Fibroblast of skin of right biceps (primary cell): ENCODE data around the gene RASGRF2.
"Not testable (repeated sequence)": the region's sequence is repeated elsewhere in the genome, so short reads cannot be mapped to it uniquely, and the experiment has no call there.

Experiments used
- DNase-seq: peaks from one replicate; pipeline ENCODE4 v3.0.0-alpha.2; 2013

Gene RASGRF2

DNA sequence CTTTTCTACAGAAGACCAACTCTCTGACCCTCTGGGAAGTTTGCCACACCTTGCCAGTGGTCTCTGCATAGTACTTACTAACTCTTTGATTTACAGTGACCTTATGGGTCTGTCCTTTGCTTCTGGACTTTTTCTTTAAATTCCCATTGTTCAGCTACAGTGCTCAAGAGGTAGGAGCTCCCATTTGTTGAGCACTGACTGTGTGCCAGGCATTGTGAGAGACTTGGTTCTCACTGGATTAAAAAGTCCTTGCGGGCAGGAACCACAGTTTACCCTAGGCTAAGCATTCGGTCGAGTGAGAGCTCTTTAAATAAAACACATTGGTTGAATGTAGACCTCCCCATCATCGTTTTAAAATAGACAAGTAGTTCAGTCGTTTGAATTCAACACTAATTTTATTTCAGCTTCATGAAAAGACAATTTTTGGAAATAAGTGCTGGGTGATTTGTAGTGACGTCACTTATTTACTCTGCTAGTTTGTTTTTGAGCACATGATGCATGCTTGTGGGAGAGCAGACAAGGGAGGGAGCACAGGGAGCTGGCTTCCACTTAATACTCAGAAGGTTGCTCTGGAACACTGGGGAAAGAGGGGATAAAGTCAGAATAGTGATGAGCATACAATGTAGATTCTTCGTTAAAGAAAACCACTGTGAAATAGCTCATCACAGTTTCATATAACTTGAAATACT lies 27.1 kb downstream of the RASGRF2 start:
- DNase-seq = no peak

DNA sequence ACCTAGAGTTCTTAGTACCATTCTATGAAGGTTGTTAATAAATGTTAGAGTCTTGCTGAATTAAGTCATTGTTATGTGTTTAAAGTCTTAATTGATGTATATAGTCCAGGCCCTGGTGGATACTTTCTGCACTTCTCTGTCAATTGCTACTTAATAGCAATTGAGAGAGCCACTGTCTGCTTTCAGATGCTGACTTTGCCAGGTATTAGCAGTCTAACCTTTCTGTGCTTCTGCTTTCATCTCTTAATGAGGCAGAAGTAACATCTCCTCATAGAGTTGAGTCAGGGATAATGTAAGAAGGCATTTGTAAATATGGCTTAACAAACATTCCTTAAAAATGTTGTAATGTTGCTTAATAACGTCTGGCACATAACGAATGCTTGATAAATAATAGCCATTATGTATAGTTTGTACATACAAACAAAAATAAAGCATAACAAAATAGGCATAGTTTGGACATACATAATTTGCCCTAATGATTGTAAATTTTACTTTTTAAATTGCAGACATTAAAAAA lies 28.3 kb downstream of the RASGRF2 start:
- no peak for DNase-seq

DNA sequence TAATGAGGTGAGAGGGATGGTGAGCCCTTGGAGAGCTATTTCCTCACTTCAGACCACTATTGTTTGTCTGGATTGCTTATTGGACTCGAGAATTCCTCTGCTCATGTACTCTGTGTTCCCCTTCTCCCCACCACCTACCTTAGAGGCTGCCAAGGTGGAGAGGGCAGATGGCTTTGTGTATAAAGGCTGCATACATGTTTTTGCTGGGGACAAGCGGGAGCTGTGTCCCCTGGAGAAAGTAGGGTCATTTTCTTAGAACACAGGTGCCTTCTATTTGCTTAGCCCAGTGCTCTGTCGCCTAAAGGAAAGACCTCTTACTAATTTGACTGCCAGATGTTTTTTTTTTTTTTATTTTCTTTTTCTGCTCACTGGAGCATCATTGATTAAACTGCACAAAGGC lies 29.7 kb downstream of the RASGRF2 start:
- no peak for DNase-seq

DNA sequence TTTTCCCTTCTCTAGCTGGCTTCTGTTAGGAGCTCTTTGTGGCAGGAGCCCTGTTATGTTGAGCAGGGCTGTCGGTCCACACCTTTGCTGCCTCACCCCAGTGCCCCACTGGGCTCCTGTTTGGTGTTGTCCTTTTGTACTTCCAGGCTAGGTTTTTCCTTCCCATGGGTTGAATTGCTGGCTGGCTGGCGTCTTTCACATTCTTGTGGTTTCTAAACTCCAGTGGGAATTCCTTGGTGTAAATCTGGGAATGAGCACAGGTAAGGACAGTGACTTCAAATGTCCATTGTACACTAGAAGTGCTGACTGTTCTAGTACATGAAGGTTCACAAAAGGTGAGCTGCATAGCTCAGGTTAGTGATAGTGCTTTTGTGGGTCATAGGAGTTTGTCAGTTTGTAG lies 30.4 kb downstream of the RASGRF2 start:
- DNase-seq = no peak

DNA sequence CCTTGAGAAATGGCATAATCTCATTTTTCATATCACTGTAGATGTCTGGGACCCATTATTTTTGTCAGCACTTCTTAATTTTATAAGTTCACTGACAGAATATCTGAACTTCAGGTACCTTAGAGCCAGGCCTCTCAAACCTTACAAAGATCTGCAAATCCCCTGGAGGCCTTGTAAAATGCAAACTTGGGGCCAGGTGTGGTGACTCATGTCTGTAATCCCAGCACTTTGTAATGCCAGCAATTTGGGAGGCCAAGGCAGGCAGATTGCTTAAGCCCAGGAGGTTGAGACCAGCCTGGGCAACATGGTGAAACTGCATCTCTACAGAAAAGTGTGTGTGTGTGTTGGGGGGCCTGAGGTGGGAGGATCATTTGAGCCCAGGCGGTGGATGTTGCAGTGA lies 30.8 kb downstream of the RASGRF2 start:
- no peak for DNase-seq

DNA sequence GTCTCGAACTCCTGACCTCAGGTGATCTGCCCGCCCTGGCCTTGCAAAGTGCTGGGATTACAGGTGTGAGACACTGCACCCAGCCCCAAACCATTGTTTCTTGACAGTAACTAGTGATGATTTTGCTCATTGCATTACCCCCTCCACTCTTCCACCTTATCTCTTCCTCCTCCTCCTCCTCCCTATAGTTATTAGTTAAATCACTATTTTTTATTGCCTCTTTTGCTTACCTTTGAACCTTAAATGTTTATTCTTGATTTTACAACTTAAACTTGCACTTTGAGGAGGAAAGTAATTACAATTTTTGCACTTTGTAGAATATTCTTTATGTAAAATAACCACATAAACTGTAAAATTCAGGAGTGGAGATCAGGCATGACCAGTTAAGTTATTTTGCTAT lies 35.7 kb downstream of the RASGRF2 start:
- DNase-seq = no peak

GRCh38 chr5:80998590-80998979 lies 38.4 kb downstream of the RASGRF2 start:
- no peak for DNase-seq

DNA sequence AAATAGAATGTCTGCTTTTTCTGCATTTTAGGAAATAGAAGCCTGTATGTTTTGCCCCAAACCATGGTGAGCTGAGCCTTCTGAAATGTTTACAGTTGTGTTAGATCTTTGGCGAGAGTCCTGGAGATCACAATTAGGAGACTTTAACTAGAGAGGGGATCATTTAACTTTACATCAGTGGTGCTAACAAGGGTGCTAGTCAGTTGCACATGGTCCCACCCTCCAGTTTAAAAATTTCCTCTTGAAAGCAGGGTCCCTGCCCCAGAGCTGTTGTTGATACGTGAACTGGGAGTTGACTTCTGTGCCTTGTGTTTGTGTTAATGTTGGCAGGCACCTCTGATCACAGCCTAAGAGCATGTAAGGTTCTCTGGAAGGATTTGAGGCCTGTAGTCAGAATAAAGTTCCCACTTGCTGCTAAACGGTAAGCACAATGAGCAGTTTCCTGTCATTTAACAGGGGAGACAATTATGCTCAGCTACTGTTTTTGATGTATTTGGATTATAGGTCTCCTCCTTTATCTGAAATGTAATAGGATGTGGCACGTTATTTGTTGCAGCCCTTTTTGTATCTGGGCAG lies 43.7 kb downstream of the RASGRF2 start:
- DNase-seq = no peak

DNA sequence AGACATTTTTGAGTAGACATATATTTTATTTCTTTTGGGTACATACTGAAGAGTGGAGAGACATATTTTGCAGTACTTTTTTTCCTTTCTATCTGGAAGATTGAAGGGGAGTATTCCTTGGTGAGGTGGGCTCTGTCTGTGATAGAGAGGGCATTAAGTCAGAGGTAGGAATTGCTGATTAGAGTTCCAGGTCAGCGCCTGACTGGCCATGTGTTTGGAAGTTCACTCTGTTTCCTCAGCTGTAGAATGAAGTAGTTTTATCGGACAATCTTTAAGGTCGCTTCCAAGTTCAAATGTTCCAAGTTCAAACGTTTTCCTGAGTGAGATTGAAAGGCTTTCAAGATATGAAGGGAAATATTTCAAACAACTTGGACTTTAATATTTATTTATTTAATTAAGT lies 45.5 kb downstream of the RASGRF2 start:
- no peak for DNase-seq

- DNase-seq = no peak
Measured at GRCh38 chr5:81006231-81006630, 46.1 kb downstream of the RASGRF2 start.

DNA sequence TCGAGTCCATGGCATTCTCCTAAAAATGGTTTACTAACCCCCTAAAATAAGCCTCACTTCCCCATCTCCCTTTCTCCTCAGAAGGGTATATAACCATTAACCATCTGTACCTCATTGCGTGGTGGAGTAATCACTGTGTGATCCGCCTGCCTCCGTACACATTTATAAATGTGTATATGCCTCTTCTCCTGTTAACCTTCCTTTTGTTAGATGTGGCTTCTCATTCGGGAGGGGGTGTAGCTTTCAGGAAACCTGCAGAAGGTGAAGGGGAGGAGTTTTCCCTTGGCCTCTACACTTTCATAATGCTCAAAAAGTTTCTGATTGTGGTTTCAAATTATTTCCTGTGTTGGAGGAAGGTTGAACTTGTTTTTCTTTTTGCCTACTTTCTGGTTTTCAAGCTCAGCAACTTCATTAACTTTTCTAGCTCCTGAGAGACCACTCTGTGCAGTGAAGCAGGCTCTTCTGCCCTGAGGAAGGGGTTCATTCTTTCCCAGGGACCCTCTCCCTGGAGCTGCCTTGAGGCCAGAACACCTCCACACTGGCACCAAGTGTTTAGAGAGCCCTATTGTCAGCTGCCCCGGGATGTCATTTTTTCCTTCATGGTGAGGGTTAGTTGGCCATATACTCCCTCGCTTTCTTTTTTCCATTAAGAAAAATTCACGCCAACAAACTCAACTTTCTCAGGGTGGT lies 46.9 kb downstream of the RASGRF2 start:
- no peak for DNase-seq

GRCh38 chr5:81007637-81008027 lies 47.5 kb downstream of the RASGRF2 start:
- no peak for DNase-seq

DNA sequence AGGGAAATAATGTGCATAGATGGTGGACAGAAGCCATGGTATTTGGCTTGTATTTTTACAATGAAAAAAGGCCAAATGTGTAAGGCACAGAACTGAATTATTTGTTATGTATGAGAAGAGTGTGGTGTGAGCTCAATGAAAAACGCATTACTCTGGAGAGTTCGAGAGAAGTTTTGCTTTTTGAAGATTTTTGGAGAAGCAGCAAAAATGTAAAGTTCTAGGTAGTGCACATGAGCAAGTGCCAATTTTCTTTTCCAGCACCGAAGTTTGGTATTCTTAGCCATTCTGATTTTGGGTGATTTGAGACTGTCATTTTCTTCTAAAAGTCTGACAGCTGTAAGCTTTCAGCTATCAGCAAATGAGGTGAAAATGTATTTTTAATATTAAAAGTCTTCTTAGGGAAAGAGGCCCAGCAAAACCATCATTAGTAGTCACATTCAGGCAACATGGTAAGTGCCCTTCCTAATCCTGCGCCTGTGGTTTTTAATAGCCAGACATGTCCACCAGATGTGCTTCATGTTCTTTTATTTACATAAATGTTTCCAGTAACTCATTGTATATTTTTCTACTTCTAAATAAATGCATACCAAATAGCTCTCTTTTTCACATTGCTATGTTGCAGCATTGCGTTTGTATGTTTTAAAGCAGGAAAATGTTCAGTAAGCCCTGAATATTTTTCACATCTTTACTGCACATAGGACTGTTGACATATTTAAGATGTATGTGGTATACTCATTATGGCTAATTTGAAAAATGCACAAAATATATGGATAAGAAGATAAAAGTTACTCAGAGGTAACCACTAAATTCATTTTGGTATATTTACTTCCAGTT lies 50.4 kb downstream of the RASGRF2 start:
- DNase-seq = no peak

DNA sequence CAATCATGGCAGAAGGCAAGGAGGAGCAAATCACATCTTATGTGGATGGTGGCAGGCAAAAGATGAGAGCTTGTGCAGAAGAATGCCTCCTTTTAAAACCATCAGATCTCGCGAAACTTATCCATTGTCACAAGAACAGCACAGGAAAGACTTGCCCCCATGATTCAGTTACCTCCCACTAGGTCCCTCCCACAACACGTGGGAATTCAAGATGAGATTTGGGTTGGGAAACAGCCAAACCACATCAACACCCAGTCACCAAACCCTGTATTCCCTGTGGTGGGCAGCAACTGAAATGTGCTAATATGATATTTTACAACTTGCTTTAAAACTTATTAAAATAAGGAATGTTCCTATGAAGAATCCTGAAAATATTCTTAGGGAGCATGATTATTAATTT lies 54.2 kb downstream of the RASGRF2 start:
- DNase-seq = peak; percentile 11

DNA sequence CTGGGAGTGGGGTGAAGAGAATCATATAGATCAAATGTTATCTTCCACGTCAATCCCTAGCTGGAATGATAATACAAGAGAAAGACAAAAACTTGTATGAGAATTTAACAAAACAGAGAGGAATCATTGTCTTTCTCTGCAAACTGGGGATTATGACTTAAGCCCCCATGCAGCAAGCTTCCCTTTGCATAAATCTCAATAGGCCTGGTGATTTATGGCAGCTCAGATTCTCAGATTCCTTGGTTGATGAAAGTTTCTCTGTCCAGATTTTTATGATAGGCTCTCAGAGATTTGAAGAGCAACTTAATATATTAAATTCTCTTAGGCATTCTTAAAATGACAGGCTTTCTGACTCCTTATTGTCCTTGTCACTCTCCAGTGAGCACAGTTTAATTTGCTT lies 56.0 kb downstream of the RASGRF2 start:
- no peak for DNase-seq

- no peak for DNase-seq
Measured at GRCh38 chr5:81017320-81017719, 57.2 kb downstream of the RASGRF2 start.

GRCh38 chr5:81018608-81019007 lies 58.4 kb downstream of the RASGRF2 start:
- not testable (repeated sequence) for DNase-seq

DNA sequence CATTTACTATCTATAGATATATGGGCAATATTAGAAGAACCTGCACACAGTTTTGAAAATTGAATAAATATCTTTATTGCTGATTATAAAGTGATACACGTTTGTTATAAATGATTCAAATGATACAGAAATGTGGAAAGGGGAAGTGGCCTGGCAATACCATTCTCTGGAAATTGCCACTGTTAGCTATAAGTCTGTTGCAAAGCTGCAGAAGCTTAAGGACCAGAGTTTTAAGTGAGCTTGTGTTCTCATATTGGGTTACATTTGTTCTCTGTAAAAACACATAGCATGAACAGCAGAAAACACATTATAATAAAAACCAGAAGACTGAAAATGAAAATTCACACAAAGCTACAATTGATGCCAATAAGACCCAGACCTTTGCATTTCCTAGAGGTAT lies 59.6 kb downstream of the RASGRF2 start:
- no peak for DNase-seq

GRCh38 chr5:81020478-81021167 lies 60.5 kb downstream of the RASGRF2 start:
- no peak for DNase-seq

DNA sequence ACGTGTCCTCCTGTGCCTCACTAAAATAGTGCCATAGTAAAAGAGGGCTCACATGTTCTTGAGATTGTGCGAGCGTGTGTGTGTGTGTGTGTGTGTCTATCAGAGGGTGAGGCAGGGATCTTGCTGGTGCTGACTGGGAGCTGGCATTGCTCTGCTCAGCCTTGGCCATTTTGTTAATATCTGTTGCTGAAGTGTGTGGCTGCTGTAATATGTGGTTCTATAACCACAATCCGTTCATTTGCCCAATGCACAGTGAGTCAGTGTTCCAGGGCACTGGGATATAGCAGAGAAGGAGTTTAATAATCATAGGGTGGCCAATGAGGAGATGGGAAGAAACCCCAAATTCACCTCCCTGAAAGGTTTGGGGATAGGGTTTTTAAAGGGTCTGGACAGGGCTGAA lies 61.3 kb downstream of the RASGRF2 start:
- no peak for DNase-seq

DNA sequence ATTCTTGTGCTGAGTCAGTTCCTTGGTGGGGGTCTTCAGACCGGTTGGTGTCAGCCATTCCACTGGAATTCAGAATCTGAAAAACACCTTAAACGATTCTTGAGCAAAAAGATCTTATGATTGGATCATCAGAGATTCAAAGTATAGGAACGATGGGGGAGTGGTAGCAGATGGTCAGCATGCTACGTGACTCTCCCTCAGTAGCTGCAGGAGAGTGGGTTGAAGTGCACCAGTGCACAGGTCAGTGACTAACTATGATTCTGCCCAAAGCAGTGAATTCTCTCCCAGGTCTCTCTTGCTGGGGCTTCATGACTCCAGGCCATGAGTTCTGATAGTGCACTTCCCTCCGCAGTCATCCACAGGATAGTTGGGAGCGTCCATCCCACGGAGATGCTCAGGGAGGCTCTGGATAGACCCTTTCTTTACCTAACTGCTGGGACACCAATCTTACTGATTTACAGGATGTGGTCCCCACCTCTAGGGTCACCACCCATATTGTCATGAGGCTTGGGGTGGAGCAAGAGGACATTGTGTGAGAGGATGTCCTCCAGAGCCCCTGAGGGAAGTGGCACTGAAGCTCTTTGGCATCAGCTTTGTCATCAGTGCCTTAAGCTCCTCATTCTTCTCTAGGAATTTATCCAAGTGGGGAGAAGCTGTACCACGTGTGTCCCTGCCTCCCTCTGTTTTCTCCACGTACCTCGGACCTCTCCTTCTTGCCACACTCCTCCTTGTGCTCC lies 62.0 kb downstream of the RASGRF2 start:
- no peak for DNase-seq

DNA sequence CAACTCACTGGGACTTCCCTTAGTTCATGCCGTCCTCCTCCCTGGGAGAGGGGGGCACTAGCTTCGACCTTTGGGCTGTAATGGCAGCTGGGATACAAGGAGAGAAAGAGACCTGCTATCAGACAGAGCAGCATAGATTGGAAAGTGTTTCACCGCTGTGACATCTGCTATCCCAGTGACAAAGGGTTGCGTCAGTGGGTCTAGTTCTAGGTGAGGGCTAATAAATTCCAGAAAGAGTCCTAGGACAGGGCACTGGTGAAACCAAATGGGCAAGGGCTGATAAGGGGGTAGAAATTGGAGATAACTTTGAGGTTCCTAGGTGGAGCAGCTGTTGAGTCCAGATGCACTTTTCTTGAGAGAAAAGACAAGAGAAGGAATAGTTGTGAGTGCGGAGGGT lies 62.5 kb downstream of the RASGRF2 start:
- no peak for DNase-seq
